Effector memory CD4-positive, alpha-beta T cell (primary cell): ENCODE results near the gene ARMH1.

ENCODE experiments used
- DNase-seq, 3 donors: peaks; one replicate each; pipeline ENCODE4 v3.0.0-alpha.2; 2020
- H3K27ac ChIP-seq: 2 replicates; pipeline ENCODE4 v1.7.0; 2013; ENCODE audit warnings: mild to moderate bottlenecking, low read length, moderate library complexity; ENCODE audit not compliant: insufficient read depth, poor library complexity, severe bottlenecking
- H3K27me3 ChIP-seq: replicated peaks from 2 replicates; pipeline ENCODE4 v1.7.0; 2013; ENCODE audit warnings: mild to moderate bottlenecking, low read length; ENCODE audit not compliant: insufficient read depth, control insufficient read depth, poor library complexity, severe bottlenecking
- H3K36me3 ChIP-seq: 2 replicates; pipeline ENCODE4 v1.7.0; 2013; ENCODE audit warnings: mild to moderate bottlenecking, low read length, moderate library complexity; ENCODE audit not compliant: control insufficient read depth, insufficient read depth
- H3K4me1 ChIP-seq: 2 replicates; pipeline ENCODE4 v1.7.0; 2013; ENCODE audit warnings: low read length, mild to moderate bottlenecking; ENCODE audit not compliant: control insufficient read depth, insufficient read depth, poor library complexity, severe bottlenecking
- H3K4me3 ChIP-seq: 2 replicates; pipeline ENCODE4 v1.7.0; 2013; ENCODE audit warnings: low read length, low read depth, mild to moderate bottlenecking; ENCODE audit not compliant: insufficient read depth, poor library complexity, severe bottlenecking
- H3K9me3 ChIP-seq: 2 replicates; pipeline ENCODE4 v1.7.0; 2013; ENCODE audit warnings: mild to moderate bottlenecking, low read length, moderate library complexity; ENCODE audit not compliant: control insufficient read depth

ARMH1 gene

GRCh38 chr1:44679468-44679867, 5.0 kb downstream of the ARMH1 start:
- H3K36me3 ChIP-seq = no peaks in the 10 kb centered on the region
- no peaks in the 10 kb centered on the region for H3K27me3 ChIP-seq
- H3K4me3 ChIP-seq = no peak overlapping the region
- H3K4me1 ChIP-seq = no peaks in the 10 kb centered on the region
- no peaks in the 10 kb centered on the region for H3K9me3 ChIP-seq
- DNase-seq = no peak
- no peak overlapping the region for H3K27ac ChIP-seq

DNA sequence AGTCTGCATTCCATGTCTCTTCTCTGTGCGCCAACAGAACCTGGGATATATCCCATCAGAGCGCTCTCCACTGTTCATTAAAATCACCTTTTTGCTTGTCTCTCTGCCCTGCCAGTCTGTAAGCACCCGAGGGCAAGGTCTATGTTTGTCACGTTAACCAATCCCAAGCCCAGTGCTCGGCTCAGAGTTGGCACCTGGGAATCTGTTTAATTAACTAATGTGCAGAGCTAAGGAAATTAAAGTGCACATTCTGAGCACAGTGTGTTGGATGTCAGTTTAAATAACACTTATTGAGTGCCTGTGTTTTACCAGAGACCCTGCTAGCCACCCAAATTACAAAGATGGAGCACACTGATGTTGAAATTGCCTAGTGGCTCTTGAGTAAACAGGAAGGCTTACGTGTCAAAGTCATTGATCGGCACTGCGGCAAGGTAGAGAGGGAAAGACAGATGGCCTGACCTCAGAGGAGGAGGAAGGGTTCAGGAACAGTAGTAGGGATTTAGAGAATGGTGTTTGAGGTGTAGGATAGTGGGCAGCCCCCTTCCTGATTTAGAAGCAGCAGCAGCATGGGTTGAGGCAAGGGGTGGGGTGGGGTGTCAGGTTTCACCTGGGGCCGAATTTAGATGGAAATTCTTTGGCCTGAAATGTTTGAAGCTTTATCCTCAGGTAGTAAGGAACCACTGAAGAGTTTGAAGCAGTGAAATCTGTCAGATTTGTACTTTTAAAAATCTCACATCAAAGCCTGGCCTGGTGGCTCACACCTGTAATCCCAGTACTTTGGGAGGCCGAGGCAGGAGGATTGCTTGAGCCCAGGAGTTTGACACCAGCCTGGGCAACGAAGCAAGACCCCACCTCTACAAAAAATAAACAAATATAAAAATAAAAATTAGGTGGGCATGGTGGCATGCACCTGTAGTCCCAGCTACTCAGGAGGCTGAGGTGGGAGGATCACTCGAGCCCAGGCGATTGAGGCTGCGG, 7.7 kb downstream of the ARMH1 start:
- Histone ChIP-seq H3K9me3 (no peaks in the 10 kb centered on the region), H3K4me1 (no peaks in the 10 kb centered on the region)

DNA sequence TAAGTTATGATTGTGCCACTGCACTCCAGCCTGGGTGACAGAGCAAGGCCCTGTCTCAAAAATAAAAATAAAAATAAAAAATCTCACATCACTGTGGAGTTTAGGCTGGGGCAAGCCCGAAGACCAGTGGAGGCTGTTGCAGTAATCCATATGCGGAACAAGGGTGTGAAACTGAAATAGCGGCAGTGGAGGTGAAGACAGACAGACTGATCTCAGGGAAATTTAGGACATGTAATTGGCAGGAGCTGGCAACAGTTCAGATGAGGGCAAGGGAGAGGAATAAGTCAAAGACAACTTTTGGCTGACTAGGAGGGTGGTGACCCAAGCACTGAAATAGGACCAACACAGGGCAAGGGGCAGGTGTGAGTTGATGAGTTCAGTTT, 8.4 kb downstream of the ARMH1 start:
- no peaks in the 10 kb centered on the region for H3K27me3 ChIP-seq
- no peaks in the 10 kb centered on the region for H3K4me1 ChIP-seq
- H3K4me3 ChIP-seq = no peak overlapping the region
- no peak for DNase-seq
- H3K9me3 ChIP-seq = no peaks in the 10 kb centered on the region
- H3K36me3 ChIP-seq = no peaks in the 10 kb centered on the region
- no peak overlapping the region for H3K27ac ChIP-seq

More for the DNA sequence above, 7.7 kb downstream of the ARMH1 start:
- DNase-seq = no peak
- no peaks in the 10 kb centered on the region for H3K27me3 ChIP-seq
- no peak overlapping the region for H3K4me3 ChIP-seq
- H3K27ac ChIP-seq = no peak overlapping the region
- H3K36me3 ChIP-seq = no peaks in the 10 kb centered on the region

GRCh38 chr1:44684525-44684924, 10.0 kb downstream of the ARMH1 start:
- Histone ChIP-seq H3K27ac (no peak overlapping the region), H3K36me3 (no peaks in the 10 kb centered on the region), H3K9me3 (no peaks in the 10 kb centered on the region), H3K27me3 (no peaks in the 10 kb centered on the region), H3K4me1 (no peaks in the 10 kb centered on the region), H3K4me3 (no peak overlapping the region)
- DNase-seq = no peak

DNA sequence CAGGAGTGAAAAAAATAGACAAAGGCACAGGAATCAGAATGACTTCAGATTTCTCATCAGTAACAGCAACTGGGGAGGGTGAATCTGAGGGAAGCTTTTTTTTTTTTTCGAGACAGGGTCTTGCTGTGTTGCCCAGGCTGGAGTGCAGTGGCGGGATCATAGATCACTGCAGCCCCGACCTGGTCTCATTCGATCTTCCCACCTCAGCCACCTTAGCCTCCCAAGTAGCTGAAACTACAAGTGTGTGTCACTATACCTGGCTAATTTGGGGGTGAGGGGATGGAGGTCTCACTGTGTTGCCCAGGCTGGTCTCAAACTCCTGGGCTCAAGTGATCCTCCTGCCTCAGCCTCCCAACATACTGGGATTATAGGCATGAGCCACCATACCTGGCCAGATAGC, 10.7 kb downstream of the ARMH1 start:
- Histone ChIP-seq H3K27ac (no peak overlapping the region), H3K27me3 (no peaks in the 10 kb centered on the region), H3K4me3 (no peak overlapping the region), H3K4me1 (no peaks in the 10 kb centered on the region), H3K9me3 (no peaks in the 10 kb centered on the region), H3K36me3 (no peaks in the 10 kb centered on the region)
- no peak for DNase-seq

DNA sequence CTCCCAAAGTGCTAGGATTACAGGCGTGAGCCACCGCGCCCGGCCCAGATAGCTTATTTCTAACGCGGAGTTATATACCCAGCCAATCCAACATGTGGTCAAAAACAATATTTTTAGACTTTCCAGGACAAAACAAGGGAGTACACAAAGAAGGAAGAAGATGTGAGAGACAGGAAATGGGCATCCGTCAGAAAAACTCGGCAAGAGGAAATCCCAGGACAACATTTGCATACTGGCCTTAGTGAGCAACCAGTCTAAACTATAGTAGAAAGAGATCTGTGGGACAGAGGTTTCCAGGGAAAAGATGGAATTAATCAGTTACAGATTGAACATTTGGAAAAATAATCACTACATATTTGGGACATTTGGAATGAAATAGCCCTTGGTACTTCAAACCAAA, 11.4 kb downstream of the ARMH1 start:
- H3K36me3 ChIP-seq = no peaks in the 10 kb centered on the region
- DNase-seq = no peak
- H3K4me1 ChIP-seq = no peaks in the 10 kb centered on the region
- H3K27me3 ChIP-seq = no peaks in the 10 kb centered on the region
- no peak overlapping the region for H3K27ac ChIP-seq
- H3K4me3 ChIP-seq = no peak overlapping the region
- H3K9me3 ChIP-seq = no peaks in the 10 kb centered on the region

DNA sequence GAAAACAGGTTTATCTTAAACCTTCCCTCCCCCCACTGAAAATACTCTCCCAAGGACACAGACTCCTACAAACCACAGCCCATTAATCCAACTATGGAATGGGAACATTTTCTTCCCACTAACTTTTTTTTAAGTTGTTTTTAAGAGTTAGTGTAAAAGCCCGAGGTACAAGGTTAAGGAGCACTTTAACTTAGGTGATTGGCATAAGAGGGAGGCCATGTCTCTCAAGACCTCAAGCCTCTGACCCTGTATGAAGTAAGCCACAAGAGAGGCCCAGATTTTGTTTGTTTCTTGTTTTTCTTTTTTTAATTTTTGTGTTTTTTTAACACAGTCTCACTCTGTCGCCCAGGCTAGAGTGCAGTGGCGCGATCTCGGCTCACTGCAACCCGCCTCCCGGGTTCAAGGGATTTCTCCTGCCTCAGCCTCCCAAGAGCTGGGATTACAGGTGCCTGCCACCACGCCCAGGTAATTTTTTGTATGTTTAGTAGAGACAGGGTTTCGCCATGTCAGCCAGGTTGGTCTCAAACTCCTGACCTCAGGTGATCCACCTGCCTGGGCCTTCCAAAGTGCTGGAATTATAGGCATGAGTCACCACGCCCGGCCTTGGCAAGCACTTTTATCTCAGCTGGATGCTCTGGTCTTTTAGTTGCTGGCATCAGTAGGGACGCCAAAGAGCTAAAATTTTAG, 14.4 kb downstream of the ARMH1 start:
- no peaks in the 10 kb centered on the region for H3K9me3 ChIP-seq
- no peak overlapping the region for H3K4me3 ChIP-seq
- no peaks in the 10 kb centered on the region for H3K4me1 ChIP-seq
- no peaks in the 10 kb centered on the region for H3K27me3 ChIP-seq
- H3K27ac ChIP-seq = no peak overlapping the region
- DNase-seq = no peak
- H3K36me3 ChIP-seq = no peaks in the 10 kb centered on the region

DNA sequence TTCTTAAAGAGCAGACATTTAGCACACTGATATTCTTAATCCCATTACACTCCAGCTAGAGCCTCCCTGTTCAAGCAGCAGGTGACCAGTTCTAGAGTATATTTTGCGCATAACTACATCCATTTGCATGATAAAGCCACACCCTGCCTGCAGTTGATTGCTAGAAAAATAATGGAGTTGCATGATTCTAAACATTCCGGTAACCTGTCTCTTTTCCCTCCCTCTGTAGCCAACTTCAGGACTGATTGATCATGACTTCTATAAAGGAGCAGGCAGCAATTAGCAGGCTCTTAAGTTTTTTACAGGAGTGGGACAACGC, 14.9 kb downstream of the ARMH1 start:
- no peak overlapping the region for H3K4me3 ChIP-seq
- no peaks in the 10 kb centered on the region for H3K4me1 ChIP-seq

DNA sequence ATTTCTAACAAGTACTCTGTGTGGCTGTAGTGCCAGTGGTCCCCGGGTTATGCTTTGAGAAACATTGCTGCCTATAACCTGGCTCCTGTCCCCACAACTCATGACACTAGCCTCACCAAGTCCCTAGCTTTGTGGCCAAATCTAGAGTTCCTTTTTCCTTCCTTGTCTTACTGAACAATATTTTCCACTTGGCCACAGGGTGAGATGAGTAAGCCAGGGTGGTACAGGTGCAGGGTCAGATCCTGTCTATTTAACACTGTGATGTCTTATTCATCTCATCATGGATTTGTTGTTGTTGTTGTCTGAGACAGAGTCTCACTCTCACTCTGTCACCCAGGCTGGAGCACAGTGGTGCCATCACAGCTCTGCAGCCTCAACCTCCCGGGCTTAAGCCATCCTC, 18.6 kb downstream of the ARMH1 start:
- Histone ChIP-seq H3K27ac (no peak overlapping the region), H3K27me3 (no peaks in the 10 kb centered on the region), H3K36me3 (no peaks in the 10 kb centered on the region), H3K4me1 (peaks cover 5% of the 10 kb centered on the region), H3K9me3 (no peaks in the 10 kb centered on the region), H3K4me3 (no peak overlapping the region)
- no peak for DNase-seq

More for the DNA sequence above, 14.9 kb downstream of the ARMH1 start:
- no peaks in the 10 kb centered on the region for H3K27me3 ChIP-seq
- no peak overlapping the region for H3K27ac ChIP-seq
- no peak for DNase-seq
- no peaks in the 10 kb centered on the region for H3K9me3 ChIP-seq
- no peaks in the 10 kb centered on the region for H3K36me3 ChIP-seq

DNA sequence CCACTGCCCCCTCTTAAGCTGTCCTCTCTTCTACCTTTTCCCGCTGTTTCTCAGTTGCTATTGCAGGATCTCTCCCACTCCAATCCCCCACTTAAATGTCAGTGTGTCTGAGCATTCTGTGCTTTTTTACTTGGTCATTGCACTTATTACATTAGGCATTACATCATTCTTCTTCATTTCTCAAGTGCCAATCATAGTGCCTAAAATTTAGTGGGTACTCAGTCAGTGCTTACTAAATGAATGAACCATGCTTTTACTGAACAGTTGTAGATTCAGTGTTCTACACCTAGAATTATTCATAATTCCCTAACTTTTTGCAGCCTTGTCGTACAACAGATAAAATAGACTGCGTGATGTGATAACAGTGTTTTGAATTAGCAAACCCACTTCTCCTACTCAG, 19.4 kb downstream of the ARMH1 start:
- no peak for DNase-seq
- Histone ChIP-seq H3K4me3 (no peak overlapping the region), H3K9me3 (no peaks in the 10 kb centered on the region), H3K27me3 (no peaks in the 10 kb centered on the region), H3K4me1 (peaks cover 5% of the 10 kb centered on the region), H3K36me3 (no peaks in the 10 kb centered on the region), H3K27ac (no peak overlapping the region)
